Inflammatory macrophage (primary cell): ENCODE results near the gene TDRD1.

ENCODE experiments used
- DNase-seq, 2 donors: peaks; one replicate each; pipeline ENCODE4 v3.0.0-alpha.2; 2020 to 2022

TDRD1 gene

DNA sequence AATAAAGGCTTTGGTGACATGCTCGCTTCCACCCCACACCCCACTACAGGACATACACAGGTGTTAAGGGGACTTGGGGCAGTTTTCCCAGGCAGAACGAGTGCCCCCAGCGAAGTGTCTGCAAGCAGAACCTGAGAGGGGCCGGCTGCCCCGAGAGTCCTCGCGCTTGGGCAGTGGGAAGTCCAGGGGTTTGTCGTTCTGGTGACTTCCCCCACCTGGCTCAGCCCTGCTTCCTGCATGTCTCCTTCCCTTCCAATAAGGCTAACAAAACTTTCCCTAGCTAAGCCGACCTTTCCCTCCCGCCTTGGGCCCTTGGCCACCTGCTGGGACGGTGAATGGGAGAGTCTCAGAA is 60.8 kb downstream of the TDRD1 start:
- no peak for DNase-seq

- DNase-seq, result no peak
Measured at GRCh38 chr10:114242235-114242634, 63.1 kb downstream of the TDRD1 start.

DNA sequence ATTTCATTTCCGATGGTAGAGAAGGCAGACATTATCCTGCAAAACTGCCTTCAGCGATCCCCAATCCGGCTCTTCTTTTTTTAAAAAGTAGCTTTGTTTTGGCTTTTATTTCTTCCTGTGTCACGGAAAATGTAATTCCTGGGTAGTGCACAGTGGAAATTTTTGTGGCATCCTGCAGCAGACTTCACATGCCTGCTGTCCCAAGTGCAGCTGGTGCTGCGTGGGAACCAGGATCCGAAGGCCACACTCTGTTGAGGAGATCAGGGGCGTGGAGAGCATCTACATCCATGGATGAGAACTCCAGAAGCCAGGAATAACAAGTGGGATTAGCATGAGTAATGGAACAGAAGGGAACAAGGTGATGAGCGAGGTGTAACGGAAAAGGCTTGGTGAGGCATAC is 64.5 kb downstream of the TDRD1 start:
- DNase-seq, result no peak

- no peak for DNase-seq
Measured at GRCh38 chr10:114244126-114244525, 65.0 kb downstream of the TDRD1 start.

DNA sequence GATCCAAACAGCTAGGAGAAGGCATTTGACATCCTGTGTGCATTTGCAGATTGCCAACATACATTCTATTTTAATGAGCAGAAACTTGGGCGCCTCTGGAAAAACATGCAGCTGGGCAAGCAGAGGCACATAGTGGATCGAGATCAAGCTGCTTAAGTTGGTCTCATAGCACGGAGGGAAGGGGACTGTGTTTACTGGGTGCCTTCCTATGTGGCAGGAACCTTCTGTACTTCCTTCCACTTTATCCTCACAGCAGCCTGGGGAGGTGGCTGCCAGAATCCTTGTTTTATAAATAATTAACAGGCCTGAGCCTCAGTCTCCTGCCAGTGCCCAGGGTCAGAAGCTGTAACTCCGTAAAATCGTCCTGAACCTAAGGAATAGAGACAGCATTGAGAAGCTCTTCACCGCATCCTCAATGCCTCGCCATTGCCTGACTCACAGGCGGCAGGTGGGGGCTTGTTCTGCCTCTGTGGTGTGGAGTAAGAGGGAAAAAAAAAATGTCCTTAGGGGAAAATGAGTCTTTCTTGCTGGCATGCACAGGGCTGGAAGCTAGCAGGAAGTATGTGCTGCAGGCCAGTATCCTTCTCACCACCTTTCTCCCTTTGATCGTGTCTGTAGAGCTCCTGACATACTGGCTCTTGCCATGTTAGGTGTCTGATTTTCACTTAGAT is 66.1 kb downstream of the TDRD1 start:
- no peak for DNase-seq

DNA sequence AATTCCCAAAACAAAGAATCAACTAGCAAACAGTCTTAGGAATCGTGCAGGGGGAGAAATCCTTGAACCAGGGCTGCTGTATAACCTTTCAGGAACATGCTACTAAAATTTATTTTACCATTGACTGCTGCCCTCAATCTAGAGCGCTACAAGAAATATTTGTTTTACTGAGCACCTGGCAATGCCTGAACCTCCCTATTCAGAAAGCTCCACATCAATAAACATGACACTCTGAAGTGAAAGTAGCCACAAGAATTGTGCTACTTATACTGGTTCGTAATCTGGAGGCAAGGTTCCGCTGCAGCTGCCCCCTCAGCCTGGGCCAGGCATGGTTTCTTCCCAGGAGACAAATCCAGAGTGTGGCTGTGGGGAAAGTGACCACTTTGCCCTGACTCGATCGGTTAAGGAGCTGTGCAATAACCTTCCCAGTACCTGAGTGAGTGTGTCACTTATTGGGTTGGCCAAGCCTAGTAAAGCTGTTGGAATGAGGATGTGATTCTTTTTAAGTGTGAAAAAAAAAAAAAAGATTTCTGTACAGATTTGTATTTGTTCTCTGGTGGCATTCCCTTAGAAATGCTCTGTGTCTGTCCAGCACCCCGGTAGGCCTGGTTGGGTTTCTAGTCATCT is 67.6 kb downstream of the TDRD1 start:
- no peak for DNase-seq

DNA sequence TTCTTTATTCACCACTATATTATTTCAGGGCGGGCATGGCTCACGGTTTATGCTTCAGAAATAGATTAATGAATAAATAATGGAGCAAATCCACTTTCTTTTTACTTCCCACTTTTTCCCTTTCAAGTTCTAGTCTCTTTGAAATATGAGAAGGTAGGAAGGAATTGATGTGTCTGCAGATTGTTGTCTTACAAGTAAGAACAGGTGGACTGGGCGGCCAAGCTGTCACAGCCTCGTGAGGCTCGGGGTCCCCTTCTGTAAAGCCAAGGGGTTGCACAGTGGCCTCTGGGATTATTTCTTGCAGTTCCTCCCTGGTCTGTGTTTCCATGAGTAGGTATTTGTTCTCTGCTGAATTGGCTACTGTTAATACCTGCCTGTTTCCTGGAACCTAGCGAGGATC is 71.1 kb downstream of the TDRD1 start:
- DNase-seq, result no peak

- DNase-seq, result no peak
Measured at GRCh38 chr10:114250716-114251115, 71.6 kb downstream of the TDRD1 start.

DNA sequence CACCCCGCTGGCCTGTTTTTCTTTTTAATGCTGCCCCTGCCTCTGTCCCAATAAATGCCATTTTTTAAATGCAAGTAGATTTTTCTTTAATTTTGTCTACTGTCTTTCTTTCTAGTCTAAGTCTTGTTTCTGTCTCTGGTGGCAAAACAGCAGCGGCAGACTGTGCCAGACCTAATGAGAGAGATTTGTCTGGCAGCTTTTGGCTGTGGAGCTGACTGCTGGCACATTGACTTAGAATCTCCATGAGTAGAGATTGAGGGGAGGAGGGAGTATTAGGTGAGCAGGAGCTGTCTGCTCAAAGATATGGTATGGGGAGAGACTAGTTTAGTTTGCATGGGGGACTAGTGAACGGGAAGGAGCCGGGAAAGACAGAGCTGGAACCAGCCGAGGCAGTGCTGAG is 72.9 kb downstream of the TDRD1 start:
- no peak for DNase-seq

DNA sequence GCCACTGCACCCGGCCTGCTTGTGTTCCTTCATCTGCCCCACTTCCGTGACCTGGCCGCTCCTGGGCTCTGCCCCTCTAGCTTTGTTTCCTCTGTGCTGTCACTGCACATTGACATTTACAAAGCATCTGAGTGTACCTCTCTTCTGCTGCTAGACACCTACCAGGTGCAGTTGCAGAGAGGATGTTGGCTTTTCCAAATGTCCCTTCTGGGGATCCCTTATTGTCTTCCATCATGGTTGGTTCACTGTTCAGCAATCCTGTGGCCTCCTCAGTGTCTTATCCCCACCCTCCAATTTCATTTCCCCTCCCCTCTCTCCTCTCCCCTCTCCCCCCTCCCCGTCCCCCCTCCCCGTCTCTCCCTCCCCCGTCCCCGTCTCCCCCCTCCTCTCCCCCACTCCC is 73.7 kb downstream of the TDRD1 start:
- no peak for DNase-seq

DNA sequence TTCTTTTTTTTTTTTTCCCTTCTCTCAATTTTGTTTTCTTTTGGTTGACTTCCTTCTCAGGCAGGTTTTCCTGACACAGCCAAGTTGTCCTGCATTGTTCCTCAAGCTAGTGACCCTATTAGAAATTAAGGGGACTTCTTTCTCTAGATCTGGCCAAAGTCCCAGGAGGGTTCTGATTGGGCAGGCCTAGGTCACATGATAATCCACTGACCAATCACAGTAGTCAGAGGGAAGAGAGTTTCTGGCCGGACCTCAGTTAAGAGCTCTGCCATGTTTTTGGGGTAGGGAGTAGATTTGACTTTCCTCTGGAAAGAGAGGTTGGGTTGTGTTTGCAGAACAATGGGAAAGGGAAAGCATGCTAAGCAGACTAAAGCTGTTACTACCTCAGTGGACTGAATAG is 76.1 kb downstream of the TDRD1 start:
- DNase-seq, result no peak

GRCh38 chr10:114256008-114256765 is 77.0 kb downstream of the TDRD1 start:
- DNase-seq, result no peak

DNA sequence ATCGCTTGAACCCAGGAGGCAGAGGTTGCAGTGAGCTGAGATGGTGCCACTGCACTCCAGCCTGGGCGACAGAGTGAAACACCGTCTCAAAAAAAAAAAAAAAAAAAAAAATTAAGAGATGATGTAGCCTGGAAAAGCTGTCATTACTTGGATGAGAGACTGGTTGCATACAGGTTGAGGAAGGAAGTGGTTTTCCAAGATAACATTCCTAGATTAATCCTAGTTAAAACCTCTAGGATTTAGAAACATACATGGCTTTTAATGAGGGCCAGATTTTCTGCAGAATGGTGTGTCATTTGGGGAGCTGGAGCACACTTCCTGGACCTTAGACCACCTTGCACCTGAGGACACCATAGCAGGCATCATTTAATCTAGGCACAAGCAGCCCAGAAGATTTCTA is 77.7 kb downstream of the TDRD1 start:
- DNase-seq, result no peak

- DNase-seq, result no peak
Measured at GRCh38 chr10:114257498-114257897, 78.3 kb downstream of the TDRD1 start.

GRCh38 chr10:114258274-114258840 is 79.2 kb downstream of the TDRD1 start:
- DNase-seq, result no peak

- no peak for DNase-seq
Measured at GRCh38 chr10:114259824-114260223, 80.7 kb downstream of the TDRD1 start.

GRCh38 chr10:114260366-114260765 is 81.2 kb downstream of the TDRD1 start:
- no peak for DNase-seq

GRCh38 chr10:114261076-114261475 is 81.9 kb downstream of the TDRD1 start:
- no peak for DNase-seq

DNA sequence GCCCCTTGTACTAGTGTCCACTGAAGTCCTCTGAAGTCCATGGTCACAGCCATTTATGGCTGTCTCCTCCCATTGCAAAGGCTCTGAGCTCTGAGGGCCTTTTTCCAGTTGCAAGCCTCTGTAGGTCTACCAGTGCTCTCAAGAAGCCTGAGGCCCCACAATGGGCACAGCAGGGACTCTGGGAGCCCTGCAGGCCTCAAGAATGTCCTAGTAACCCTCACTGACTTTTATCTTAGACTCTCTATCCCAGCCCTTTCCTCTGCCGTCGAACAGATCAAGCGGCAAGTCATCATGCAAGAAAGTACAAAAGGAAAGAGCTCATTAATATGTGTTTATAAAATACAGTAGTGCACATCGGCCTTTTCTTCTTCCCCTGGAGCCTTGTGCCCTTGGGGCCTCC is 83.3 kb downstream of the TDRD1 start:
- no peak for DNase-seq

GRCh38 chr10:114265392-114266053 is 86.4 kb downstream of the TDRD1 start:
- DNase-seq, result no peak

GRCh38 chr10:114266521-114266920 is 87.4 kb downstream of the TDRD1 start:
- DNase-seq, result no peak

DNA sequence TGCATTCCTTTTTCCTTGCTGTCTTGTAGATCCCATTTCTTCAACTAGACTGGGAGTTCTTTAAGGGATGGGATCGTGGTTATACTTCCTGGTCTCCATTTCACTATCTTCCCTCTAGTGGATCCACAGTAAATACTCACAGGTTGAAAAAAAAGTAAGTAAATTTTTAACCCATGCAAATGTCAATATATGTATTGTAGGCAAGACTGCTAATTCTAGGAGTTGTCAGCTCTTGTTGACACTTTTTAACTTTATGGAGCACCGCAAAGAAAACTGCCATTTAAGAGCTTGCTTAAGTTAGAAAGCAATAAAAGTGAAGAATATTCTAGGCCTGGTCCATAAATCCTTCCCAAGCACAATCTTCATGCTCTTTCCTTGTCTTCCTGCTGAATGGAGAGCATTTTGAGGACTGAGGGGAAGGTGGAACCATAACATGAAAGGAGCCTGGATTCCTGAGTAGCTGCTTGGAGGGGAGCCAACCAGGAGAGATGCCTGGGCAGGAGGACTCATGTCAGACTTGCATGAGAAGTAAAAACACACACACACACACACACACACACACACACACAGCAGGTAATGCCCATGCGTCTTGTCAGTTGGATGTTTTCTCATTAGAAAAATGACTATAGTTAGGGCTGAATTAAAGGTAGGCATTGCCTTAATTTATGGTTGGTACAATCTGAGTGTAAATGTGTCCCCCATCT is 92.1 kb downstream of the TDRD1 start:
- no peak for DNase-seq

- DNase-seq, result no peak
Measured at GRCh38 chr10:114271779-114272167, 92.6 kb downstream of the TDRD1 start.
